HG02759 (cell line): Measurements from ENCODE around the gene PIAS4.
"Not testable (repeated sequence)": the region's sequence is repeated elsewhere in the genome, so short reads cannot be mapped to it uniquely, and the experiment has no call there.

Experiments used
- ATAC-seq: cut with Tn5 transposase; IDR thresholded peaks from one replicate; pipeline ENCODE4 v1.9.1; 2021; ENCODE audit warnings: mild to moderate bottlenecking, moderate library complexity; ENCODE audit not compliant: unreplicated experiment

Gene PIAS4

GRCh38 chr19:4007021-4007835 is at the start of gene PIAS4:
Gene PIAS4, plus strand, starts transcription at chr19:4007736. Its CDS starts 25 bp downstream, at chr19:4007761.
- peak; percentile 87 for ATAC-seq

- ATAC-seq: no peak
These were observed 48.4 kb upstream of the PIAS4 start for GRCh38 chr19:3958836-3959765.

- ATAC-seq: no peak
These were observed 47.8 kb upstream of the PIAS4 start for GRCh38 chr19:3959766-3960131.

GRCh38 chr19:3961007-3961406 is 46.5 kb upstream of the PIAS4 start:
- ATAC-seq: no peak

GRCh38 chr19:3963458-3964255 is 43.9 kb upstream of the PIAS4 start:
- ATAC-seq: no peak

- ATAC-seq: no peak
These were observed 43.0 kb upstream of the PIAS4 start for GRCh38 chr19:3964256-3965194.

- no peak for ATAC-seq
These were observed 41.2 kb upstream of the PIAS4 start for GRCh38 chr19:3966051-3967017.

- ATAC-seq: not testable (repeated sequence)
These were observed 39.6 kb upstream of the PIAS4 start for GRCh38 chr19:3967983-3968382.

- no peak for ATAC-seq
These were observed 38.7 kb upstream of the PIAS4 start for GRCh38 chr19:3968556-3969434.

- ATAC-seq: no peak
These were observed 37.9 kb upstream of the PIAS4 start for GRCh38 chr19:3969435-3970312.

- peak; percentile 2 for ATAC-seq
These were observed 37.2 kb upstream of the PIAS4 start for GRCh38 chr19:3970313-3970807.

GRCh38 chr19:3970808-3971598 is 36.5 kb upstream of the PIAS4 start, which contains the start of gene DAPK3:
Gene DAPK3, minus strand, starts transcription at chr19:3971099. Its CDS starts 1,364 bp downstream, at chr19:3969735.
- ATAC-seq: peak; percentile 97

- no peak for ATAC-seq
These were observed 32.4 kb upstream of the PIAS4 start for GRCh38 chr19:3975144-3975543.

GRCh38 chr19:3975637-3976087 is 31.9 kb upstream of the PIAS4 start:
- no peak for ATAC-seq

- ATAC-seq: no peak
These were observed 30.9 kb upstream of the PIAS4 start for GRCh38 chr19:3976495-3977241.
